Loucy (cell line): ENCODE data around the gene GIMAP4.

Experiments
- H2AFZ ChIP-seq: fragments of 200-600 bp; sonication (generic); 2 replicates; pipeline ENCODE4 v1.6.0; 2016; ENCODE audit warnings: antibody characterized with exemption, mild to moderate bottlenecking, low read length, moderate library complexity
- H3F3A ChIP-seq: fragments of 200-600 bp; 2 replicates; pipeline ENCODE4 v1.6.0; 2016; ENCODE audit warnings: antibody characterized with exemption, low read depth, mild to moderate bottlenecking
- H3K27me3 ChIP-seq: fragments of 200-600 bp; sonication (generic); 2 replicates; pipeline ENCODE4 v1.6.1; 2014; ENCODE audit warnings: low read length, mild to moderate bottlenecking; ENCODE audit not compliant: insufficient read depth, poor library complexity, severe bottlenecking
- H3K36me3 ChIP-seq: fragments of 200-600 bp; sonication (generic); 2 replicates; pipeline ENCODE4 v1.6.1; 2016; ENCODE audit warnings: low read length; ENCODE audit not compliant: insufficient read depth
- H3K4me1 ChIP-seq: fragments of 200-600 bp; sonication (generic); 2 replicates; pipeline ENCODE4 v1.5.1; 2014; ENCODE audit warnings: low read length, mild to moderate bottlenecking; ENCODE audit not compliant: insufficient read depth, poor library complexity, severe bottlenecking
- H3K4me2 ChIP-seq: fragments of 200-600 bp; sonication (generic); 2 replicates; pipeline ENCODE4 v1.6.0; 2014; ENCODE audit warnings: antibody characterized with exemption, low read length, low read depth, mild to moderate bottlenecking; ENCODE audit not compliant: poor library complexity, severe bottlenecking
- H3K4me3 ChIP-seq: fragments of 200-600 bp; sonication (generic); 2 replicates; pipeline ENCODE4 v1.5.1; 2014; ENCODE audit warnings: low read length, mild to moderate bottlenecking, mixed read lengths; ENCODE audit not compliant: poor library complexity, severe bottlenecking
- H3K79me2 ChIP-seq: fragments of 200-600 bp; sonication (generic); 2 replicates; pipeline ENCODE4 v1.6.1; 2014; ENCODE audit warnings: low read length; ENCODE audit not compliant: insufficient read depth
- H3K9ac ChIP-seq: fragments of 200-600 bp; sonication (generic); 2 replicates; pipeline ENCODE4 v1.6.0; 2014; ENCODE audit warnings: mild to moderate bottlenecking, low read depth, low read length, moderate library complexity; ENCODE audit not compliant: poor library complexity, severe bottlenecking
- H3K9me2 ChIP-seq: fragments of 200-600 bp; sonication (generic); replicated peaks from 2 replicates; pipeline ENCODE4 v1.6.1; 2016; ENCODE audit warnings: low read depth, low read length, mixed read lengths
- H3K9me3 ChIP-seq: fragments of 200-600 bp; sonication (generic); 2 replicates; pipeline ENCODE4 v1.6.1; 2014; ENCODE audit warnings: mild to moderate bottlenecking, antibody characterized with exemption, low read length, low read depth; ENCODE audit not compliant: insufficient read depth
- H4K20me1 ChIP-seq: fragments of 200-600 bp; sonication (generic); 2 replicates; pipeline ENCODE4 v1.6.0; 2014; ENCODE audit warnings: antibody characterized with exemption, low read length, mild to moderate bottlenecking; ENCODE audit not compliant: insufficient read depth, poor library complexity, severe bottlenecking
- CTCF ChIP-seq: fragments of 200-600 bp; sonication (generic); conservative IDR thresholded peaks from 2 replicates; pipeline ENCODE4 v1.5.1; 2014; ENCODE audit warnings: mild to moderate bottlenecking, antibody characterized with exemption, low read length
- EZH2phosphoT487 ChIP-seq: fragments of 200-600 bp; IDR thresholded peaks from 2 replicates; pipeline ENCODE4 v1.6.1; 2018; ENCODE audit warnings: antibody characterized with exemption, mild to moderate bottlenecking, moderate library complexity, borderline replicate concordance

The GIMAP4 gene

GRCh38 chr7:150620061-150620460 is 52.9 kb downstream of the GIMAP4 start:
- no peak overlapping the region for H2AFZ ChIP-seq

GRCh38 chr7:150620617-150621371 is 53.6 kb downstream of the GIMAP4 start:
- Histone ChIP-seq H3K9me3 (no peaks in the 10 kb centered on the region), H3K27me3 (no peaks in the 10 kb centered on the region), H3K36me3 (no peaks in the 10 kb centered on the region), H3K4me1 (peaks cover 3% of the 10 kb centered on the region), H2AFZ (no peak overlapping the region), H3K9ac (no peak overlapping the region), H3K79me2 (no peaks in the 10 kb centered on the region), H3K9me2 (no peaks in the 10 kb centered on the region), H3K4me2 (no peak overlapping the region), H4K20me1 (peaks cover 5% of the 10 kb centered on the region), H3F3A (no peaks in the 10 kb centered on the region), H3K4me3 (no peak overlapping the region)
- TF ChIP-seq CTCF = no peak

More at GRCh38 chr7:150620061-150620460, 52.9 kb downstream of the GIMAP4 start:
- H3K79me2 ChIP-seq = no peaks in the 10 kb centered on the region
- H3K9me3 ChIP-seq = no peaks in the 10 kb centered on the region
- TF ChIP-seq CTCF (no peak), EZH2phosphoT487 (no peak)
- H3K36me3 ChIP-seq = no peaks in the 10 kb centered on the region
- no peak overlapping the region for H3K4me3 ChIP-seq
- H3K27me3 ChIP-seq = no peaks in the 10 kb centered on the region
- H4K20me1 ChIP-seq = peaks cover 3% of the 10 kb centered on the region
- H3K9me2 ChIP-seq = no peaks in the 10 kb centered on the region
- no peak overlapping the region for H3K9ac ChIP-seq
- no peaks in the 10 kb centered on the region for H3F3A ChIP-seq
- peaks cover under 1% of the 10 kb centered on the region for H3K4me1 ChIP-seq
- no peak overlapping the region for H3K4me2 ChIP-seq

GRCh38 chr7:150621376-150621775 is 54.2 kb downstream of the GIMAP4 start:
- peaks cover 8% of the 10 kb centered on the region for H3K4me1 ChIP-seq
- no peak overlapping the region for H3K4me3 ChIP-seq
- H2AFZ ChIP-seq = no peak overlapping the region
- H3K27me3 ChIP-seq = no peaks in the 10 kb centered on the region
- H3K9me3 ChIP-seq = no peaks in the 10 kb centered on the region
- H3K9me2 ChIP-seq = no peaks in the 10 kb centered on the region
- peaks cover under 1% of the 10 kb centered on the region; the same call in 1 of the 2 replicates for H3K79me2 ChIP-seq
- H3F3A ChIP-seq = no peaks in the 10 kb centered on the region
- H3K4me2 ChIP-seq = no peak overlapping the region
- no peak overlapping the region for H3K9ac ChIP-seq
- H4K20me1 ChIP-seq = peaks cover 5% of the 10 kb centered on the region
- no peaks in the 10 kb centered on the region for H3K36me3 ChIP-seq
- no peak for TF ChIP-seq EZH2phosphoT487
- TF ChIP-seq CTCF = no peak
